Memory B cell (primary cell): ENCODE results near the gene TMEM130.
A peak's percentile ranks its signal among the peaks of the same experiment; 100 is the strongest.

Source experiments
- ATAC-seq: fragments of 150-1000 bp; cut with Tn5 transposase; 2 replicates; pipeline ENCODE4 v1.10.0; 2021; ENCODE audit warnings: low read depth, mild to moderate bottlenecking, moderate library complexity
- DNase-seq, 2 donors: peaks; one replicate each; pipeline ENCODE4 v3.0.0; 2022; ENCODE audit warnings: low spot score in 2 of 2
- H3K27ac Mint-ChIP-seq: one replicate; pipeline ENCODE4 v1.8.0; 2022; ENCODE audit warnings: mild to moderate bottlenecking, moderate library complexity, mixed read lengths
- H3K27me3 Mint-ChIP-seq: one replicate; pipeline ENCODE4 v1.8.0; 2022; ENCODE audit warnings: mixed read lengths
- H3K36me3 Mint-ChIP-seq: one replicate; pipeline ENCODE4 v1.8.0; 2022; ENCODE audit warnings: mild to moderate bottlenecking, mixed read lengths
- H3K4me1 Mint-ChIP-seq: one replicate; pipeline ENCODE4 v1.8.0; 2022; ENCODE audit warnings: mixed read lengths
- H3K4me3 Mint-ChIP-seq: one replicate; pipeline ENCODE4 v1.8.0; 2022; ENCODE audit warnings: mild to moderate bottlenecking, moderate library complexity, mixed read lengths
- H3K9me3 Mint-ChIP-seq: one replicate; pipeline ENCODE4 v1.8.0; 2022; ENCODE audit warnings: mixed read lengths

The TMEM130 gene

GRCh38 chr7:98869597-98870120 is at the start of gene TMEM130:
TSS of gene TMEM130 (minus strand) at chr7:98870014. CDS start at chr7:98869861, 153 bp downstream.
- peak; percentile 16 for ATAC-seq
- H3K27ac Mint-ChIP-seq = no peak within 1 kb of the TSS

GRCh38 chr7:98917331-98917730 is 47.5 kb upstream of the TMEM130 start:
- no peak overlapping the region for H3K4me3 Mint-ChIP-seq
- ATAC-seq (no peak), DNase-seq (no peak)
- no peaks in the 10 kb centered on the region for H3K9me3 Mint-ChIP-seq
- H3K27me3 Mint-ChIP-seq = no peaks in the 10 kb centered on the region
- peaks cover 2% of the 10 kb centered on the region for H3K4me1 Mint-ChIP-seq
- peaks cover 35% of the 10 kb centered on the region for H3K36me3 Mint-ChIP-seq
- H3K27ac Mint-ChIP-seq = no peak overlapping the region

More at GRCh38 chr7:98869597-98870120, at the start of gene TMEM130:
- Mint-ChIP-seq H3K36me3 (no peaks in the 10 kb centered on the region), H3K4me3 (peak within 1 kb of the TSS; percentile 94), H3K4me1 (peaks cover 4% of the 10 kb centered on the region), H3K9me3 (no peaks in the 10 kb centered on the region), H3K27me3 (peaks cover 2% of the 10 kb centered on the region)
- DNase-seq = no peak

DNA sequence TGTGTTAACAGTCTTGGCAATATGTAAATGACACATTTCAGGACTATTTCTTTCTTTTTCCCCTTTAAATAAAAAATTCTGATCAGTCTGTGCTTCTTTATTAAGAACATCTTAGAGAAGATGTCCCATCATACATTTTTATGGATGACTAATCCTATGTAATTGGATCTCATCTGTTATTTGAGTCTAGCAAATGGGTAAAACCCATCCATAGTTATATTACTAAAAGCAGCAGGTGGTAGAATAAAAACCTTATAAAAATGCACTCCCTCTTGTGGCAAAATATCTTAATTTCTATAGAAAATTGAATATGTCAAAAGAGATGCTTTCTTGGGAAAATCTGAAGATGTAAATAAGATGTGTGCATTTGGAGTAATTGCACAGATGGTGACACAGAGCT is 43.8 kb upstream of the TMEM130 start:
- ATAC-seq (no peak), DNase-seq (no peak)
- peaks cover 29% of the 10 kb centered on the region for H3K36me3 Mint-ChIP-seq
- H3K27me3 Mint-ChIP-seq = no peaks in the 10 kb centered on the region
- H3K4me3 Mint-ChIP-seq = no peak overlapping the region
- H3K9me3 Mint-ChIP-seq = no peaks in the 10 kb centered on the region
- no peak overlapping the region for H3K27ac Mint-ChIP-seq
- H3K4me1 Mint-ChIP-seq = no peaks in the 10 kb centered on the region

- H3K27ac Mint-ChIP-seq = no peak overlapping the region
- no peaks in the 10 kb centered on the region for H3K4me1 Mint-ChIP-seq
Measured at GRCh38 chr7:98913026-98913425, 43.2 kb upstream of the TMEM130 start.

GRCh38 chr7:98911916-98912315 is 42.1 kb upstream of the TMEM130 start:
- Mint-ChIP-seq H3K9me3 (no peaks in the 10 kb centered on the region), H3K27me3 (no peaks in the 10 kb centered on the region), H3K36me3 (peaks cover 29% of the 10 kb centered on the region), H3K4me3 (no peak overlapping the region), H3K4me1 (no peaks in the 10 kb centered on the region), H3K27ac (no peak overlapping the region)
- ATAC-seq (no peak), DNase-seq (no peak)

More at GRCh38 chr7:98913026-98913425, 43.2 kb upstream of the TMEM130 start:
- no peaks in the 10 kb centered on the region for H3K27me3 Mint-ChIP-seq
- ATAC-seq (no peak), DNase-seq (no peak)
- peaks cover 28% of the 10 kb centered on the region for H3K36me3 Mint-ChIP-seq
- H3K4me3 Mint-ChIP-seq = no peak overlapping the region
- H3K9me3 Mint-ChIP-seq = no peaks in the 10 kb centered on the region

DNA sequence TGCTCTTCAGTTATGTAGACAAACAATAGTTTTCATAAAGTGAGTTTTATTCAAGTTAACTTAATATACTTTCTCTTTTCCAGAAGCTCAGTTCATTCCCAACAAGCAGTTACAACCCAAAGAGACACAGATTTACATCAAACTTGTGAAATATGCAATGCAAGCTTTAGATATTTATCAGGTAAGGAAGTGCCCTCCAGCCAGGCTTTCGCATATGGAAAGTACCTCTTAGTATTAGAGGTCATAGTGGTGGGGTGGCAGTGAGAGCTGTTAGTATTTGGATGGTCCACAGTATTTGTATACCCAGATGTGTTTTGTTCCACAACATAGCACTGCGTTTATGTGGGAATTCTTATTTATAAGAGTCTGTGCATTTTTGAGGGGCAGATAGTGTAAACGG is 40.6 kb upstream of the TMEM130 start:
- no peaks in the 10 kb centered on the region for H3K27me3 Mint-ChIP-seq
- H3K4me1 Mint-ChIP-seq = no peaks in the 10 kb centered on the region
- DNase-seq (no peak), ATAC-seq (no peak)
- no peak overlapping the region for H3K4me3 Mint-ChIP-seq
- H3K9me3 Mint-ChIP-seq = no peaks in the 10 kb centered on the region
- no peak overlapping the region for H3K27ac Mint-ChIP-seq
- peaks cover 26% of the 10 kb centered on the region for H3K36me3 Mint-ChIP-seq

- Mint-ChIP-seq H3K27ac (no peak overlapping the region), H3K36me3 (peaks cover 33% of the 10 kb centered on the region), H3K9me3 (no peaks in the 10 kb centered on the region), H3K4me3 (no peak overlapping the region), H3K27me3 (no peaks in the 10 kb centered on the region), H3K4me1 (no peaks in the 10 kb centered on the region)
- DNase-seq = no peak
- no peak for ATAC-seq
Measured at GRCh38 chr7:98909487-98909886, 39.7 kb upstream of the TMEM130 start.

DNA sequence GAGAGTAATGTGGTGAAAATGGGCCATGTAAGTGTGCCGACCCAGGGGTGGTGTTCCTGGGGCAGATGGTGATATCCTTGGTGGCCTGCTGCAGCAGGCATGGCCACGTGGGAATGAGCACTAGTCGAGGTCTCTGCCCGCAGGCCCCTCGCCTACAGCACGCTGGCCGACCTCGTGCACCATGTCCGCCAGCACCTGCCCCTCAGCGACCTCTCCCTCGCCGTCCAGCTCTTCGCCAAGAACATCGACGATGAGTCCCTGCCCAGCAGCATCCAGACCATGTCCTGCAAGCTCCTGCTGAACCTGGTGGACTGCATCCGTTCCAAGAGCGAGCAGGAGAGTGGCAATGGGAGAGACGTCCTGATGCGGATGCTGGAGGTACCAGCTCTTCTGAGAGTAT is 38.8 kb upstream of the TMEM130 start:
- Mint-ChIP-seq H3K4me1 (no peaks in the 10 kb centered on the region), H3K27me3 (no peaks in the 10 kb centered on the region), H3K9me3 (no peaks in the 10 kb centered on the region), H3K4me3 (no peak overlapping the region), H3K36me3 (peaks cover 36% of the 10 kb centered on the region), H3K27ac (no peak overlapping the region)
- DNase-seq (no peak), ATAC-seq (no peak)

GRCh38 chr7:98907570-98907969 is 37.8 kb upstream of the TMEM130 start:
- Mint-ChIP-seq H3K27me3 (no peaks in the 10 kb centered on the region), H3K9me3 (no peaks in the 10 kb centered on the region), H3K36me3 (peaks cover 33% of the 10 kb centered on the region), H3K4me1 (no peaks in the 10 kb centered on the region), H3K4me3 (no peak overlapping the region), H3K27ac (peak overlapping the region; percentile 50)
- no peak for DNase-seq
- ATAC-seq = no peak

- H3K27me3 Mint-ChIP-seq = no peaks in the 10 kb centered on the region
- H3K36me3 Mint-ChIP-seq = peaks cover 53% of the 10 kb centered on the region
- no peak overlapping the region for H3K27ac Mint-ChIP-seq
Measured at GRCh38 chr7:98903246-98903645, 33.4 kb upstream of the TMEM130 start.

DNA sequence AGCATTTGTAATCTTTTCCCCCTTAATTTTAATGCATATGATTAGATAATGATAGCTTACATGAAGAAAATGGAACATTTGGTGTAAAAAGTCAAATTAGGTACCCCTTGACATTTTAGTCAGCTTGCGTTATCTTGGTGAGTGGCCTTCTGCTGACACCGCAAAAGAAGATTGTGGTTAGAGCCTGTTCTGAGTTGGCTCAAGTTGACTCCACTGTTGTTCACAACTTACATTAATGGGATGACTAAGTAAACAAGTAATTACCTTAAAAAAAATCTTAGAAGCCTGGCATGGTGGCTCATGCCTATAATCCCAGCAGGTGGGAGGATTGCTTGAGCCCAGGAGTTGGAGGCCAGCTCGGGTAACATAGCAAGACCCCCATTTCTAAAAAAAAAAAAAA is 32.7 kb upstream of the TMEM130 start:
- no peaks in the 10 kb centered on the region for H3K9me3 Mint-ChIP-seq
- no peak overlapping the region for H3K27ac Mint-ChIP-seq
- no peak overlapping the region for H3K4me3 Mint-ChIP-seq
- no peak for ATAC-seq
- no peaks in the 10 kb centered on the region for H3K4me1 Mint-ChIP-seq
- H3K36me3 Mint-ChIP-seq = peaks cover 47% of the 10 kb centered on the region
- H3K27me3 Mint-ChIP-seq = no peaks in the 10 kb centered on the region
- no peak for DNase-seq

More at GRCh38 chr7:98903246-98903645, 33.4 kb upstream of the TMEM130 start:
- H3K9me3 Mint-ChIP-seq = no peaks in the 10 kb centered on the region
- H3K4me3 Mint-ChIP-seq = no peak overlapping the region
- ATAC-seq (no peak), DNase-seq (no peak)
- H3K4me1 Mint-ChIP-seq = no peaks in the 10 kb centered on the region

- Mint-ChIP-seq H3K4me1 (no peaks in the 10 kb centered on the region), H3K27ac (no peak overlapping the region), H3K9me3 (no peaks in the 10 kb centered on the region), H3K4me3 (no peak overlapping the region), H3K36me3 (peaks cover 51% of the 10 kb centered on the region), H3K27me3 (no peaks in the 10 kb centered on the region)
- ATAC-seq (no peak), DNase-seq (no peak)
Measured at GRCh38 chr7:98900815-98901214, 31.0 kb upstream of the TMEM130 start.

DNA sequence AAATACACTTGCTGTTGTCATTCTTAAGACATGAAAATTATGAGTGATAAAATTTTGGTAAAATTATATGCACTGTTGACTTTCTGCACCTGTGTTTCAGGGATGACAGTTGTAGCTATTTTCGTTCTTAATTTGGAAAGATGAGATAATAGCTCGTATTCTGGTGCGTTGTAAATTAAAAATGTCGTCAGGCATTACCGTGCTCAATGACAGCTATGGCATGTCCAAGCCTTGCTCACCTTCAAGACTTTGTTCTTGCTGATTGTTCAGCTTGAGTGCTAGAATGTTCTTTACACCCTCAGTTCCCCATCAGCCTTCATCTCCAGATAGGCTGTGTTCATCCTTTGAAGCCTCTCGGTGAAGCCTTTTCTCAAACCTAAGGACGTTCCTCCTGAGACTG is 30.0 kb upstream of the TMEM130 start:
- H3K4me1 Mint-ChIP-seq = no peaks in the 10 kb centered on the region
- peaks cover 51% of the 10 kb centered on the region for H3K36me3 Mint-ChIP-seq

GRCh38 chr7:98892609-98893008 is 22.8 kb upstream of the TMEM130 start:
- Mint-ChIP-seq H3K36me3 (peaks cover 36% of the 10 kb centered on the region), H3K9me3 (no peaks in the 10 kb centered on the region)
- ATAC-seq = no peak

More for the DNA sequence above, 30.0 kb upstream of the TMEM130 start:
- no peak overlapping the region for H3K4me3 Mint-ChIP-seq
- H3K27ac Mint-ChIP-seq = no peak overlapping the region
- H3K27me3 Mint-ChIP-seq = no peaks in the 10 kb centered on the region
- DNase-seq (no peak), ATAC-seq (no peak)
- no peaks in the 10 kb centered on the region for H3K9me3 Mint-ChIP-seq

GRCh38 chr7:98887038-98887437 is 17.2 kb upstream of the TMEM130 start:
- peaks cover 7% of the 10 kb centered on the region for H3K4me1 Mint-ChIP-seq
- DNase-seq (no peak), ATAC-seq (no peak)
- H3K27me3 Mint-ChIP-seq = no peaks in the 10 kb centered on the region
- no peak overlapping the region for H3K27ac Mint-ChIP-seq
- H3K4me3 Mint-ChIP-seq = no peak overlapping the region
- no peaks in the 10 kb centered on the region for H3K9me3 Mint-ChIP-seq
- H3K36me3 Mint-ChIP-seq = peaks cover 16% of the 10 kb centered on the region

More at GRCh38 chr7:98892609-98893008, 22.8 kb upstream of the TMEM130 start:
- H3K27ac Mint-ChIP-seq = no peak overlapping the region
- no peak overlapping the region for H3K4me3 Mint-ChIP-seq
- peaks cover 4% of the 10 kb centered on the region for H3K4me1 Mint-ChIP-seq
- DNase-seq = no peak
- no peaks in the 10 kb centered on the region for H3K27me3 Mint-ChIP-seq
